Stimulated activated naive CD8-positive, alpha-beta T cell treated with anti-CD3 and anti-CD28 coated beads, Interleukin-15, Interleukin-2, amounts not matched to agents 100 ng/mL and 50 ng/mL, for 24 hours (primary cell): ENCODE data around the gene GFPT2.

ENCODE experiments used
- H3K27ac Mint-ChIP-seq: one replicate; pipeline ENCODE4 v1.8.0; 2021; ENCODE audit warnings: mild to moderate bottlenecking, mixed read lengths
- H3K27me3 Mint-ChIP-seq: one replicate; pipeline ENCODE4 v1.8.0; 2021; ENCODE audit warnings: mixed read lengths
- H3K36me3 Mint-ChIP-seq: one replicate; pipeline ENCODE4 v1.8.0; 2021; ENCODE audit warnings: low read depth, mixed read lengths
- H3K4me1 Mint-ChIP-seq: one replicate; pipeline ENCODE4 v1.8.0; 2021; ENCODE audit warnings: low read depth, mixed read lengths
- H3K4me3 Mint-ChIP-seq: one replicate; pipeline ENCODE4 v1.8.0; 2021; ENCODE audit warnings: mild to moderate bottlenecking, mixed read lengths
- H3K9me3 Mint-ChIP-seq: one replicate; pipeline ENCODE4 v1.8.0; 2021; ENCODE audit warnings: mixed read lengths

The GFPT2 gene

GRCh38 chr5:180282281-180282680 is 70.9 kb downstream of the GFPT2 start:
- Mint-ChIP-seq H3K4me3 (no peak overlapping the region), H3K27me3 (no peaks in the 10 kb centered on the region), H3K36me3 (peaks cover 85% of the 10 kb centered on the region), H3K4me1 (peaks cover 4% of the 10 kb centered on the region), H3K27ac (no peak overlapping the region), H3K9me3 (peaks cover 9% of the 10 kb centered on the region)

GRCh38 chr5:180281706-180282105 is 71.4 kb downstream of the GFPT2 start:
- no peak overlapping the region for H3K27ac Mint-ChIP-seq
- no peak overlapping the region for H3K4me3 Mint-ChIP-seq
- H3K9me3 Mint-ChIP-seq, result peaks cover 14% of the 10 kb centered on the region
- H3K4me1 Mint-ChIP-seq, result peaks cover 4% of the 10 kb centered on the region
- peaks cover 86% of the 10 kb centered on the region for H3K36me3 Mint-ChIP-seq
- no peaks in the 10 kb centered on the region for H3K27me3 Mint-ChIP-seq

- peaks cover 79% of the 10 kb centered on the region for H3K36me3 Mint-ChIP-seq
- no peaks in the 10 kb centered on the region for H3K4me1 Mint-ChIP-seq
- no peak overlapping the region for H3K4me3 Mint-ChIP-seq
- H3K27me3 Mint-ChIP-seq, result no peaks in the 10 kb centered on the region
- H3K9me3 Mint-ChIP-seq, result peaks cover 49% of the 10 kb centered on the region
- no peak overlapping the region for H3K27ac Mint-ChIP-seq
These were observed 78.4 kb downstream of the GFPT2 start for GRCh38 chr5:180274695-180275094.

DNA sequence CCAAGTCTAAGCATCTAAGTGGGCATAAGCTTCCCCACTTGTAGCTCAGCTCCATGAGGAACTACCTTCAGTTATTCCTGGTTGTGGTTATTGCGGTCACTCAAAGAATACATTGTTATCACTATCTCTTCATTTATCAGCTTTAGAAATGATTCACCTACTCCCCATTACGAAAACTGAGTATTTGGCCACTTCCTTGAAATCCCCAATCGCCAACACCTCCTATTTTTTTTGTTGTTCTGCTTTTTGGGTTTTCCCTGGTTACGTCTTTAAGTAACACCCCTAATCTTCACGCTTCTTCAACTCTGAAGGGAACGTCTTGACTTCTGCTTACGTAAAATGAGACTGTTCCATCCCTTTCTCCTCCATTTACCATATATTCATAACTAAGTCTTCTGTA is 81.9 kb downstream of the GFPT2 start:
- Mint-ChIP-seq H3K36me3 (peaks cover 80% of the 10 kb centered on the region), H3K4me1 (no peaks in the 10 kb centered on the region), H3K4me3 (no peak overlapping the region), H3K27ac (no peak overlapping the region), H3K27me3 (no peaks in the 10 kb centered on the region), H3K9me3 (peaks cover 37% of the 10 kb centered on the region)

DNA sequence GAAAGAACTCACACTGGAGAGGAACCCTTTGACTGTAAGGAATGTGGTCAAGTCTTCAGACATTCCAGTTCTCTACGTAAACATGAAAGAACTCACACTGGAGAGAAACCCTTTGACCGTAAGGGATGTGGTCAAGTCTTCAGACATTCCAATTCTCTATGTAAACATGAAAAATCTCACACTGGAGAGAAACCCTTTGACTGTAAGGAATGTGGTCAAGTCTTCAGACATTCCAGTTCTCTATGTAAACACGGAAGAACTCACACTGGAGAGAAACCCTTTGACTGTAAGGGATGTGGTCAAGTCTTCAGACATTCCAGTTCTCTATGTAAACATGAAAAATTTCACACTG is 93.9 kb downstream of the GFPT2 start:
- peaks cover 99% of the 10 kb centered on the region for H3K36me3 Mint-ChIP-seq
- no peak overlapping the region for H3K27ac Mint-ChIP-seq
- H3K27me3 Mint-ChIP-seq, result no peaks in the 10 kb centered on the region
- no peak overlapping the region for H3K4me3 Mint-ChIP-seq
- H3K9me3 Mint-ChIP-seq, result peaks cover 67% of the 10 kb centered on the region
- H3K4me1 Mint-ChIP-seq, result no peaks in the 10 kb centered on the region

- Mint-ChIP-seq H3K27me3 (no peaks in the 10 kb centered on the region), H3K9me3 (peaks cover 48% of the 10 kb centered on the region), H3K27ac (no peak overlapping the region), H3K4me3 (no peak overlapping the region), H3K4me1 (no peaks in the 10 kb centered on the region), H3K36me3 (peaks cover 97% of the 10 kb centered on the region)
These were observed 99.9 kb downstream of the GFPT2 start for GRCh38 chr5:180253036-180253824.

DNA sequence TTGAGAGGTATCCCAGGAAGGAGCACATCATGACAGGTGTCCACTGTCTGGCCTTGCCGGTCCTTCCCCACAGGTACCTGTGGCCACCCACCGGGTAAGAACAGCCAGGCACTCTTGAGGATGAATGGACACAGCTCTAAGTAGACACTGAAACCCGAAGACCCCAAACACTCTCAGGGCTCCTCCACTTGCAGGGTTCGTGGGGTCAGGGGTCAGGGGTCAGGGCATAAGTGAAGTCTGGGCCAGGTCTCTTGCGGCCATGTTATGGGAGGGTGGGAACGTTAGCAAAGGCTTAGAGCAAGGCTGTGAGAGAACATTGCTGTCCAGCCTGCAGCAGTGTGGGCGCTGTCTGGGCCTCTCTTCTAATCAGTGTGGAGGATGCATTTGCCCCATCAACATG is 101.2 kb downstream of the GFPT2 start:
- Mint-ChIP-seq H3K4me3 (no peak overlapping the region), H3K27ac (no peak overlapping the region), H3K36me3 (peaks cover 97% of the 10 kb centered on the region), H3K27me3 (no peaks in the 10 kb centered on the region), H3K9me3 (peaks cover 48% of the 10 kb centered on the region), H3K4me1 (no peaks in the 10 kb centered on the region)

GRCh38 chr5:180251141-180251540 is 102.0 kb downstream of the GFPT2 start:
- H3K4me1 Mint-ChIP-seq, result no peaks in the 10 kb centered on the region
- peaks cover 54% of the 10 kb centered on the region for H3K9me3 Mint-ChIP-seq
- no peak overlapping the region for H3K4me3 Mint-ChIP-seq
- H3K27ac Mint-ChIP-seq, result no peak overlapping the region
- no peaks in the 10 kb centered on the region for H3K27me3 Mint-ChIP-seq
- peaks cover 96% of the 10 kb centered on the region for H3K36me3 Mint-ChIP-seq
